ENCODE results near the gene KCTD20. TPM values are rescaled to one million over a fixed set of nuclear protein-coding genes. Genes with fewer than 3 reads are reported as not detected.
A peak's percentile ranks its signal among the peaks of the same experiment; 100 is the strongest.

The KCTD20 gene
- total and polyA plus RNA-seq, 9 of the 15 experiments (the other 6 are each of a cell fraction or from before 2014, with no cell fraction given) = 28.9 to 160 (median 70.6) TPM

DNA sequence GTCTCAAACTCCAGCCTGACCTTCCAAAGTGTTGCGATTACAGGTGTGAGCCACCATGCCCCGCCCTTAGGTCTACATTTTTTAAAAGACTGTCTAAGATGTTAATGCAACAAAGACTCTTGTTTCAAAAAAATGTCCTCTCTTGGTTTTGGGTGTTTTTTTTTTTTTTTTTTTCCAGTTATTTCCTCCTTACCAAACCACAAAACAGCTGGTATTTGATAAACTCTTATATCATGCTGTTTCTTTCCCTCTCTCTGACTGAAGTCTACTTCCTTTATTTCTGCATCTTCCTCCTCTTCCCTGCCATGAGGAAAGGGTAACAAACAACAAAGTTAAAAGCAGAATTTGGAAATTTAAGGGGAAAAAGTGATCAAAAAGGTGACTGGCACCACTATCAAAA is 83.3 kb downstream of the KCTD20 start:
- H3K79me2 ChIP-seq (ENCODE audit: control insufficient read depth, insufficient read depth, low read length) = peaks cover 6% of the 10 kb centered on the region; the same call in 1 of the 3 replicates
- ChIA-PET CTCF (ENCODE audit: low intra/inter-chr PET ratio) (no interaction called here), POLR2A (interaction anchor here (0.6 kb wide), 2 partner anchors 13 to 1524 kb away, joined by 3 read pairs; no protein-coding TSS in a partner anchor)
- no peaks in the 10 kb centered on the region for H4K20me1 ChIP-seq (replicated peaks; ENCODE audit: control insufficient read depth, insufficient read depth, low read length)
- no peaks in the 10 kb centered on the region for H3K9me3 ChIP-seq (replicated peaks; ENCODE audit: control insufficient read depth, insufficient read depth, low read depth, low read length)
- no peak overlapping the region for H3K27ac ChIP-seq (ENCODE audit: extremely low read depth, low read depth, low read length)
- TF ChIP-seq, protein P1, sequence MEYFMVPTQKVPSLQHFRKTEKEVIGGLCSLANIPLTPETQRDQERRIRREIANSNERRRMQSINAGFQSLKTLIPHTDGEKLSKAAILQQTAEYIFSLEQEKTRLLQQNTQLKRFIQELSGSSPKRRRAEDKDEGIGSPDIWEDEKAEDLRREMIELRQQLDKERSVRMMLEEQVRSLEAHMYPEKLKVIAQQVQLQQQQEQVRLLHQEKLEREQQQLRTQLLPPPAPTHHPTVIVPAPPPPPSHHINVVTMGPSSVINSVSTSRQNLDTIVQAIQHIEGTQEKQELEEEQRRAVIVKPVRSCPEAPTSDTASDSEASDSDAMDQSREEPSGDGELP (CRISPR knock-in tag; IDR thresholded peaks at IDR 0.05; ENCODE audit: borderline replicate concordance) = peak; percentile 28; the same call in 1 of the 2 replicates
- TF ChIP-seq CEBPG (CRISPR knock-in tag; IDR thresholded peaks at IDR 0.05) = no peak
- no peak for TF ChIP-seq CEBPG (tag; conservative IDR thresholded peaks at IDR 0.05 in 1 of 2, IDR thresholded peaks at IDR 0.05 in 1 of 2)
- peak; percentile 31 for TF ChIP-seq DACH1 (IDR thresholded peaks at IDR 0.05; ENCODE audit: partially characterized antibody)
- peak in 1 of 2 experiments; percentile 29; a peak in 1 of 4 replicates for TF ChIP-seq ETV6 (IDR thresholded peaks at IDR 0.05; ENCODE audit: borderline replicate concordance in 1 of 2, low read depth in 2 of 2, low read length in 1 of 2)
- no peak for TF ChIP-seq ETV6 (CRISPR knock-in tag; IDR thresholded peaks at IDR 0.05; ENCODE audit: borderline replicate concordance)
- 0 out of 2 replicates have a peak, but pooled peaks have one; percentile 4 for TF ChIP-seq SPI1 (IDR thresholded peaks at IDR 0.05; ENCODE audit: borderline replicate concordance, low read depth, low read length)
- H3K4me2 ChIP-seq (ENCODE audit: insufficient read depth, low read length) = no peak overlapping the region
- WGBS (ENCODE audit: insufficient coverage, low coverage, missing lambda C conversion rate) = 97% methylated on average over 2 of the region's 2 CpGs
- no TSS peak for BruUV-seq (replicated peaks)
- H3K9ac ChIP-seq (ENCODE audit: insufficient read depth in 1 of 2, low read depth in 2 of 2, low read length in 2 of 2) = no peak overlapping the region
- no peak overlapping the region for H3K4me3 ChIP-seq
- no peak overlapping the region for H2AFZ ChIP-seq (ENCODE audit: low read depth, low read length)
- in situ Hi-C loops (cut with MboI) = no loop called here
- H3K36me3 ChIP-seq (ENCODE audit: control insufficient read depth, insufficient read depth, low read length) = peaks cover 56% of the 10 kb centered on the region; the same call in 2 of the 3 replicates
- H3K27me3 ChIP-seq (ENCODE audit: control insufficient read depth in 2 of 2, insufficient read depth in 2 of 2, low read length in 2 of 2) = no peaks in the 10 kb centered on the region
- H3K4me1 ChIP-seq (replicated peaks in 1 of 2; ENCODE audit: control insufficient read depth in 2 of 2, insufficient read depth in 2 of 2, low read length in 2 of 2) = no peaks in the 10 kb centered on the region; a peak in 1 of 5 replicates
- ATAC-seq (no peak), FAIRE-seq (no peak), DNase-seq (ENCODE audit: extremely low read depth in 1 of 4, low spot score in 3 of 4) (no peak)
- intact Hi-C loops (cut with micrococcal nuclease) = no loop called here
- H3K9me1 ChIP-seq (ENCODE audit: control insufficient read depth, insufficient read depth, low read length) = no peaks in the 10 kb centered on the region
